Smooth muscle cell (in vitro differentiated cells): ENCODE results near the gene GJA5. TPM values are rescaled to one million over a fixed set of nuclear protein-coding genes. Genes with fewer than 3 reads are reported as not detected.

Experiments used
- DNase-seq: peaks from one replicate; lab custom pipeline; 2025; ENCODE audit not compliant: unreplicated experiment; lab: John Stamatoyannopoulos, UW
- H2AFZ ChIP-seq: fragments of 200-600 bp; sonication (generic); 2 replicates; pipeline ENCODE4 v1.6.0; 2016; ENCODE audit warnings: antibody characterized with exemption, low read depth, mild to moderate bottlenecking
- H3F3A ChIP-seq: fragments of 200-600 bp; sonication (generic); 2 replicates; pipeline ENCODE4 v1.6.0; 2017; ENCODE audit warnings: antibody characterized with exemption, low read depth
- H3K27ac ChIP-seq: fragments of 200-600 bp; sonication (generic); 2 replicates; pipeline ENCODE4 v1.5.1; 2016; ENCODE audit warnings: low read depth, mild to moderate bottlenecking
- H3K27me3 ChIP-seq: fragments of 200-600 bp; sonication (generic); 2 replicates; pipeline ENCODE4 v1.6.1; 2016; ENCODE audit warnings: low read depth, mild to moderate bottlenecking
- H3K36me3 ChIP-seq: fragments of 200-600 bp; sonication (generic); 2 replicates; pipeline ENCODE4 v1.5.1; 2016; ENCODE audit warnings: low read depth
- H3K4me1 ChIP-seq: fragments of 200-600 bp; sonication (generic); 2 replicates; pipeline ENCODE4 v1.5.1; 2016; ENCODE audit warnings: low read depth
- H3K4me2 ChIP-seq: fragments of 200-600 bp; sonication (generic); 2 replicates; pipeline ENCODE4 v1.6.0; 2016; ENCODE audit warnings: mild to moderate bottlenecking
- H3K4me3 ChIP-seq: fragments of 200-600 bp; sonication (generic); 2 replicates; pipeline ENCODE4 v1.5.1; 2016; ENCODE audit warnings: mild to moderate bottlenecking
- H3K79me2 ChIP-seq: fragments of 200-600 bp; sonication (generic); 2 replicates; pipeline ENCODE4 v1.6.0; 2016; ENCODE audit warnings: low read depth, mild to moderate bottlenecking
- H3K9ac ChIP-seq: fragments of 200-600 bp; sonication (generic); 2 replicates; pipeline ENCODE4 v1.6.0; 2016; ENCODE audit warnings: low read depth
- H3K9me3 ChIP-seq: fragments of 200-600 bp; sonication (generic); replicated peaks from 2 replicates; pipeline ENCODE4 v1.5.1; 2016; ENCODE audit warnings: low read depth
- H4K20me1 ChIP-seq: fragments of 200-600 bp; sonication (generic); 2 replicates; pipeline ENCODE4 v1.6.0; 2016; ENCODE audit warnings: low read depth
- CTCF ChIP-seq: fragments of 200-600 bp; sonication (generic); IDR thresholded peaks from 2 replicates; pipeline ENCODE4 v1.5.1; 2017; ENCODE audit warnings: borderline replicate concordance, mild to moderate bottlenecking, antibody characterized with exemption; ENCODE audit not compliant: insufficient read depth, poor library complexity, severe bottlenecking
- WGBS: methylation state at CpG from one replicate; pipeline ENCODE4 v1.1.7; 2016; ENCODE audit warnings: low lambda C conversion rate; 5-methylcytosine and 5-hydroxymethylcytosine counted together
- polyA plus RNA-seq: library from polyadenylated mRNA; unstranded; fragments of >200 nt; fragmentation: Nextera tagmentation; extraction: Ambion mirVana; gene quantifications from 2 replicates; pipeline ENCODE4 v1.2.1, GENCODE V29; 2016
- total RNA-seq: library from RNA; depleted of rRNA; stranded (reverse); fragments of >200 nt; gene quantifications from 2 replicates; pipeline ENCODE4 v1.2.3, GENCODE V29; 2014

GJA5 gene
- 1.7 and 2.8 TPM in 2 replicates for total RNA-seq
- 0.18 and 2.0 TPM in 2 replicates for polyA plus RNA-seq

DNA sequence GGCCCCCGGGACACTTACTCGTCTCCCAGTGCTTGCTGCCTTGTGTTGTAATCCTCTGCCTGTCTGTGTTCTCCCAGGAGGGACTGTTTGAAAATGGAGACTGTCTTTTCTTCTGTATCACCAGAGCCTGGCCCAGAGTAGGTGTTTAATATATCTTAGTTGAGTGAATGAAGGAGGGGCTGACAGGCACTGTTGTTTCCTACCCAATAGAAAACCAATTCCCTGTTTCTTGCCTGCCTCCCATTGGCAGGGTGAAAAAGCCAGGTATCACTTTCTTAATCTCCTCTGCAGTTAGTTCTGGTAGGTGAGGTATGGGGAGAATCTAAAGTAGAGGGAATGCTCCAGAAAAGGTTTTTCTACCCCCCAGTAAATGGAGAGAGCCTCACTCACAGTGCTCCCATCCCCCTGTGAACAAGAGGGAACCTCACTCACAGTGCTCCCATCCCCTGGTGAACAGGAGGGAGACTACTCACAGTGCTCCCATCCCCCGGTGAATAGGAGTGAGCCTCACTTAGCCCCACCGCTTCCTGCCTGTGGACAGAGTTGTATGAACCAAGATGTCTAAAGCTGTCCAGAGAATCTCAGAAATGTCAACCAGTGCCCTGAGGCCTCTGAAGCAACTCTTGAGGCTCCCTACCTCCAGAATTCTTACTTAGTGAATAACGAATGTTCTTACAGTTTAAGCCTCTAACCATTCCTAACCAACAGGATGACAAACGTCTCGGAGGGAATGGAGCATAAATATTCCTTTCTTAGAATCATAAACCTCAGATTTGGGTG lies at the start of gene GJA5:
GJA5 (minus strand) TSS at position 122 of the 780 bp plus-strand sequence. CDS start 1,364 bp downstream, outside the sequence.
- Histone ChIP-seq H3K4me3 (no peak within 1 kb of the TSS), H3K9ac (no peak within 1 kb of the TSS), H2AFZ (no peak within 1 kb of the TSS), H3K79me2 (no peaks in the 10 kb centered on the region), H3K4me2 (no peak within 1 kb of the TSS), H3K4me1 (no peaks in the 10 kb centered on the region), H4K20me1 (no peaks in the 10 kb centered on the region), H3K36me3 (no peaks in the 10 kb centered on the region), H3K27ac (peak within 1 kb of the TSS; percentile 1), H3F3A (no peaks in the 10 kb centered on the region), H3K9me3 (no peaks in the 10 kb centered on the region), H3K27me3 (no peaks in the 10 kb centered on the region)
- DNase-seq, result no peak
- 57% methylated on average over 7 of the region's 7 CpGs for WGBS
- TF ChIP-seq CTCF, result no peak

DNA sequence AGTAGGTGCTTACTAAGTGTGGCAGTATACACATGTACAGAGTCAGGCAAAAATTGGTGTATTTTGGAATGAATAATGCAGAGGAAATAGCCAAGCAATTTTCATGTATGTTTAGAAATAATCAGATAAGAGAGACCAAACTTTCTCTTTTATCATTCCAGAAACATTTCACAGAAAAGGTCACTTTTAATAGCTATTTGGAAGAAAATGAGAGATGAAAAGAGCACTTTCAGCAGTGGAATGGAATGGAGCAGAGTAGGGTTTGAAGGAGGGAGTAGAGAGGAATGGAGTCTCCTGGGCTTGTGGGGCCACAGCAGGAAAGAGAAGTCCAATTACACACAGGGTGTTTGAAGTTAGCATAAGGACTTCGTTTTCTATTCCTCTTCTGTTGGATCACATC lies 48.8 kb upstream of the GJA5 start:
- H3K27ac ChIP-seq, result no peak overlapping the region
- H3K4me1 ChIP-seq, result no peaks in the 10 kb centered on the region
- H3K4me2 ChIP-seq, result no peak overlapping the region
- no peaks in the 10 kb centered on the region for H3K9me3 ChIP-seq
- H3K4me3 ChIP-seq, result no peak overlapping the region
- H2AFZ ChIP-seq, result no peak overlapping the region
- H3K9ac ChIP-seq, result no peak overlapping the region
- 100% methylated on average over 1 of the region's 1 CpG for WGBS
- no peaks in the 10 kb centered on the region for H3K27me3 ChIP-seq
- TF ChIP-seq CTCF, result no peak
- no peaks in the 10 kb centered on the region for H3K36me3 ChIP-seq
- H3K79me2 ChIP-seq, result no peaks in the 10 kb centered on the region
- DNase-seq, result no peak
- H3F3A ChIP-seq, result no peaks in the 10 kb centered on the region
- no peaks in the 10 kb centered on the region for H4K20me1 ChIP-seq

DNA sequence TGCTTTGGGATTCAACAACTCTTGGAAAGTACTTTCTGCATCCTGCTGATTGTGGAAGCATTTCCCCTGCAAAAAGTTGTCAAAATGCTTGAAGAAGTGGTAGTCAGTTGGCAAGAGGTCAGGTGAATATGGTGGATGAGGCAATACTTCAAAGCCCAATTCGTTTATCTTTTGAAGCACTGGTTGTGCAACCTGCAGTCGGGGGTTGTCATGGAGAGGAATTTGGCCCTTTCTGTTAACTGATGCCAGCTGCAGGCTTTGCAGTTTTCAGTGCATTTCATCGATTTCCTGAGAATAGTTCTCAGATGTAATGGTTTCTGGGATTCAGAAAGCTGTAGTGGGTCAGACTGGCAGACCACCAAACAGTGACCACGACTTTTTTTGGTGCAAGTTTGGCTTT lies 47.6 kb upstream of the GJA5 start:
- no peaks in the 10 kb centered on the region for H3K4me1 ChIP-seq
- H3K4me3 ChIP-seq, result no peak overlapping the region
- H3K36me3 ChIP-seq, result no peaks in the 10 kb centered on the region
- no peak overlapping the region for H2AFZ ChIP-seq
- no peaks in the 10 kb centered on the region for H4K20me1 ChIP-seq
- no peaks in the 10 kb centered on the region for H3K27me3 ChIP-seq
- H3K79me2 ChIP-seq, result no peaks in the 10 kb centered on the region
- no peak for TF ChIP-seq CTCF
- no peaks in the 10 kb centered on the region for H3K9me3 ChIP-seq
- H3K27ac ChIP-seq, result no peak overlapping the region
- H3F3A ChIP-seq, result no peaks in the 10 kb centered on the region
- WGBS, result 72% methylated on average over 4 of the region's 4 CpGs
- no peak overlapping the region for H3K4me2 ChIP-seq
- no peak overlapping the region for H3K9ac ChIP-seq
- DNase-seq, result no peak

- H3K9ac ChIP-seq, result no peak overlapping the region
- H3K4me1 ChIP-seq, result no peaks in the 10 kb centered on the region
- TF ChIP-seq CTCF, result no peak
- no peaks in the 10 kb centered on the region for H3K79me2 ChIP-seq
- H2AFZ ChIP-seq, result no peak overlapping the region
- DNase-seq, result no peak
- H4K20me1 ChIP-seq, result no peaks in the 10 kb centered on the region
- H3K9me3 ChIP-seq, result no peaks in the 10 kb centered on the region
- no peak overlapping the region for H3K27ac ChIP-seq
- H3K27me3 ChIP-seq, result no peaks in the 10 kb centered on the region
- no peak overlapping the region for H3K4me2 ChIP-seq
- no peaks in the 10 kb centered on the region for H3K36me3 ChIP-seq
- H3F3A ChIP-seq, result no peaks in the 10 kb centered on the region
- 61% methylated on average over 4 of the region's 4 CpGs for WGBS
- no peak overlapping the region for H3K4me3 ChIP-seq
These were observed 47.0 kb upstream of the GJA5 start for GRCh38 chr1:147807405-147807804.
